Skin epidermis (tissue), 12 donors: ENCODE results near the gene PRKD2.

Source experiments
- H3K27ac ChIP-seq, 21 experiments: fragments of 200-600 bp; sonication (generic) in 11 of 21; one replicate each; pipeline ENCODE4 v1.5.0; 2020; ENCODE audit warnings: mild to moderate bottlenecking in 3 of 21, inconsistent platforms in 2 of 21, moderate library complexity in 2 of 21
- H3K4me3 ChIP-seq, 7 experiments: fragments of 200-600 bp; sonication (generic) in 2 of 7; one replicate each; pipeline ENCODE4 v1.5.0; 2020; ENCODE audit warnings: inconsistent platforms in 2 of 7, mild to moderate bottlenecking in 2 of 7, moderate library complexity in 1 of 7

The PRKD2 gene

DNA sequence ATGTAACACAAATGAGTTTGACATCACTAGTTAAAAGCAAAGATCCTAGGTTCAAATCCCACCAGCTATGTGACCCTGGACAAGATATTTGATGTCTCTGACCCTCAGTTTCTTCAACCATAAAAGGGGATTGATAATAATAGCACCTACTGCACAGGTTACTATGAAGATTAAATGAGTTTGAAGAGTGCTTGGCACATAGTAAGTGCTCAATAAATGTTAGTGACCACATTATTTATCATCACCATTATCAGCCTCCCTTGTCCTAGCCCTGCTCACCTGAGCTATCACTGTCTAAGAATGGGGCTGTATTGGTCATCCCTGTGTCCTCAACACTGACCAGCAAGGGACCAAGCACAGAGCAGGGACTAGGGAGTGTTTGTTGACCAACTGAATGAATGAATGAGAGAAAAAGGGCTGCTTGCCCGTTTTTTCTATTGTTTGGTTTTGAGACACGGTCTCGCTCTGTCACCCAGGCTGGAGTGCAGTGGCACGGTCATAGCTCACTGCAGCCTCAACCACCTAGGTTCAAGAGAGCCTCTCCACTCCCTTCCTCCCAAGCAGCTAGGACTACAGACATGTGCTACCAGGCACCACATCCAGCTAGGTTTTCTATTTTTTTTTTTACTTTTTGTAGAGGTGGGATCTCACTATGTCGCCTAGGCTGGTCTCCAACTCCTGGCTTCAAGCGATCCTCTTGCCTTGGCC, 29.3 kb downstream of the PRKD2 start:
- no peak overlapping the region for H3K4me3 ChIP-seq

DNA sequence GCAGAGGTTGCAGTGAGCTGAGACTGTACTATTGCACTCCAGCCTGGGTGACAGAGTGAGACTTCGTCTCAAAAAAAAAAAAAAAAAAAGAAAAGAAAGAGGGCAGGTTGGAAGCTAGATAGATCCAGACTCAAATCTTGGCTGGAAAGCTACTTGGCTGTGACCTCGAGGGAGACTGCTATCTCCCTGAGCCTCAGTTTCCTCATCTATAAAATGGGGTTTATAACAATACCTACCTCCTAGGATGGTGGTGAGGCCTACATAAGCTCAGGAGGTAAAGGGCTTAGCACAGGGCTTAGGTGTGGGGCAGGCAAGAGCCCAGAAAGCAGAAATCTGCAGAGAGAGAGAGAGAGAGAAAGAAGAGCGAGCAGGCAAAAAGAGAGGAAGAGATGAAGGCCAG, 31.7 kb downstream of the PRKD2 start:
- Histone ChIP-seq H3K4me3 (no peak overlapping the region), H3K27ac (no peak overlapping the region)

More for the DNA sequence above, 29.3 kb downstream of the PRKD2 start:
- H3K27ac ChIP-seq = no peak overlapping the region

DNA sequence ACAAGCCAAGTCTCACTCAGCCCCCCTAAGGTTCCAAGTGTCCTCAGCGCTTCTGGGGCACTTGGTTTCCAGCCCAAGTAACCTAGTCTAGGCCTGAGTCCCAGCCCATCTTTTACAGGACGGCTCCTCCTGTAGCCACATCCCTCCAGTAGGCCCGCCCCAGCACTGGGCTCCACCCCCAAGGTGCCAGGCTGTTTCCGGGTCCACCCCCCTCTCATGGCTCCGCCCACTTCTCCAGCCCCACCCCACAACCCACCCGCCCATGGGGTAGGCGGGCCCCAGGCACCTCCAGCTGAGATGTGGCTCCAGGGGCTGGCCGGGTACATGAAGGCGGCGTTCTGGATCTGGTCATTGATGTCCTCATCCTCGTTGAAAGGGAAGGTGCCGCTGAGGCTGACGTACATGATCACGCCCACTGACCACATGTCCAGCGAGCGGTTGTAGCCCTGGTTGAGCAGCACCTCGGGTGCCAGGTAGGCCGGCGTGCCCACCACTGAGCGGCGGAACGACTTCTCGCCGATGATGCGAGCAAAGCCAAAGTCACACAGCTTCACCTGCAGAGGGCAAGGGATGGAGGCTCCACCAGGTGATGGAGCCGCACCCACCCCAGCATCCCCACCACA, 38.7 kb downstream of the PRKD2 start:
- H3K27ac ChIP-seq = no peak overlapping the region
- no peak overlapping the region for H3K4me3 ChIP-seq

GRCh38 chr19:46674416-46675178, 42.3 kb downstream of the PRKD2 start:
- Histone ChIP-seq H3K27ac (no peak overlapping the region), H3K4me3 (no peak overlapping the region)

DNA sequence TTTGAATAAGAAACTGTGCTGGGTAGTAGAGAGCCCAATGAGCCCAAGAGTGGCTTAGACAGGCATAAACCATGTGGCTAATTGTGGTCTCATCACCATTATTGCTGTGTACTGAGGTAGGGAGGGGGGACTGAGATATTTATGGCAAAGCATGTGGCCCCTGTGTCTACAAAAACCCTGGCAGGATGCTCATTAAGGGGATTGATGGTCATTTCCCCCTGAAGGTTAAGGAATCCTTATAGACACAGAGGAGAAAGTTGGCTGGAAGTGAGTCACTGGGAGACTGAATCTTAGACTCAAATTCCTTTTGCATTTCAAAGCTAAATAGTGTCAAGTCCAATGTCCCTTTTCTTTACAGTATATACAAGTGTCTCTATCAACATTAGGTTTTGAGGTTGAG, 46.1 kb downstream of the PRKD2 start:
- no peak overlapping the region for H3K4me3 ChIP-seq
- no peak overlapping the region for H3K27ac ChIP-seq

GRCh38 chr19:46668662-46669061, 48.3 kb downstream of the PRKD2 start:
- no peak overlapping the region for H3K27ac ChIP-seq
- no peak overlapping the region for H3K4me3 ChIP-seq

DNA sequence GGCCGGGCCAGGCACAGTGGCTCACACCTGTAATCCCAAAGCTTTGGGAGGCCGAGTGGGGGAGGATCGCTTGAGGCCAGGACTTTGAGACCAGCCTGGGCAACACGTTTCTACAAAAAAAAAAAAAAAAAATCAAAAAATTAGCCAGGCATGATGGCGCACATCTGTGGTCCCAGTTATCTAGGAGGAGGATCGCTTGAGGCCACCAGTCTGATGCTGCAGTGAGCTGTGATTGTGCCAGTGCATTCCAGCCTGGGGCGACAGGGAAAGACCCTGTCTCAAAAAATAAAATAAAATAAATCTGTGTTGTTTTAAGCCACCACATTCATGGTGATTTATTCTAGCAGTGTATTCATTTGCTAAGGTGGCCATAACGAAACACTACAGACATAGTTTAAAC, 51.8 kb downstream of the PRKD2 start:
- H3K27ac ChIP-seq = no peak overlapping the region
- H3K4me3 ChIP-seq = no peak overlapping the region

GRCh38 chr19:46661735-46662592, 55.0 kb downstream of the PRKD2 start:
- peak overlapping the region; percentile 5 to 56 (median 28) for H3K4me3 ChIP-seq
- peak overlapping the region in 12 of 21 experiments; percentile 9 to 79 (median 42) for H3K27ac ChIP-seq

DNA sequence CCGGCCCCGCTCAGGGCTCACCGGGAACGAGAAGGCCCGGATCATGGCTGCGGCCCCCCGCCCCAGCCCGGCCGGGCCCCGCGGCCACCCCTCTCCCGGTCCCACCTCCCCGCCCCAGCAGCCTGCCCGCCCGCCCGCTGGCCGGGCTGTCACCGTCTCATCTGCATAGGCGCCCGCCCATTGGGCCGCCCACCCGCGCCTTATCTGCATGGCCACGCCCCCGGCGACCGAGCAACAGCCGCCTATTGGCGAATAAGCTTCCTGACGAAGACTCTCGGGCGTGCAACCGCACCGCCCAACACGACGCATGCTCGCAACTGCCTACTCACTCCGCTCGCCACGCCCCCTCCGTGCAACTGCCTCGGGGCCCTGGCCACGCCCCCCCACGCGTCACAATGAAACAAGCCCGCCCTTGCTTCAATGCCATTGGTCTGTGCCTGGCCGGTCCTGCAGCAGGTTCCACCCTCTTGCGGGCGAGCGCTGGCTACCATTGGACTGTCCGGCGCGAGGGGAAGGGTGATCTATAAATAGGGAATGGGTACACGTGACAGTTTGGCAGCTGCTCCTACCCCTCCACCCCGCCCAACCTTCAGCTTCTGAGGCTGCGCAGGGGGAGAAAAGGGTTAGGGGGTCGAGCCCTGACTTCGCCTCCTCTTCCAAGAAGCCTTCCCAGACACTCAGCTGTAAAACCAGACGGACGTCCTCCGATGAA, 55.7 kb downstream of the PRKD2 start, which contains the start of gene DACT3:
DACT3 (minus strand) TSS at position 163 of the 712 bp plus-strand sequence; CDS start at position 45, 118 bp downstream.
- H3K4me3 ChIP-seq = peak within 1 kb of the TSS; percentile 43 to 57 (median 49)
- peak within 1 kb of the TSS in 17 of 21 experiments; percentile 0 to 83 (median 47) for H3K27ac ChIP-seq

GRCh38 chr19:46660551-46661019, 56.3 kb downstream of the PRKD2 start:
- H3K27ac ChIP-seq = peak overlapping the region in 15 of 21 experiments; percentile 0 to 83 (median 45)
- peak overlapping the region; percentile 43 to 57 (median 49) for H3K4me3 ChIP-seq

GRCh38 chr19:46660008-46660517, 56.9 kb downstream of the PRKD2 start:
- Histone ChIP-seq H3K27ac (peak overlapping the region in 9 of 21 experiments; percentile 0 to 79 (median 47)), H3K4me3 (peak overlapping the region; percentile 43 to 57 (median 49))

DNA sequence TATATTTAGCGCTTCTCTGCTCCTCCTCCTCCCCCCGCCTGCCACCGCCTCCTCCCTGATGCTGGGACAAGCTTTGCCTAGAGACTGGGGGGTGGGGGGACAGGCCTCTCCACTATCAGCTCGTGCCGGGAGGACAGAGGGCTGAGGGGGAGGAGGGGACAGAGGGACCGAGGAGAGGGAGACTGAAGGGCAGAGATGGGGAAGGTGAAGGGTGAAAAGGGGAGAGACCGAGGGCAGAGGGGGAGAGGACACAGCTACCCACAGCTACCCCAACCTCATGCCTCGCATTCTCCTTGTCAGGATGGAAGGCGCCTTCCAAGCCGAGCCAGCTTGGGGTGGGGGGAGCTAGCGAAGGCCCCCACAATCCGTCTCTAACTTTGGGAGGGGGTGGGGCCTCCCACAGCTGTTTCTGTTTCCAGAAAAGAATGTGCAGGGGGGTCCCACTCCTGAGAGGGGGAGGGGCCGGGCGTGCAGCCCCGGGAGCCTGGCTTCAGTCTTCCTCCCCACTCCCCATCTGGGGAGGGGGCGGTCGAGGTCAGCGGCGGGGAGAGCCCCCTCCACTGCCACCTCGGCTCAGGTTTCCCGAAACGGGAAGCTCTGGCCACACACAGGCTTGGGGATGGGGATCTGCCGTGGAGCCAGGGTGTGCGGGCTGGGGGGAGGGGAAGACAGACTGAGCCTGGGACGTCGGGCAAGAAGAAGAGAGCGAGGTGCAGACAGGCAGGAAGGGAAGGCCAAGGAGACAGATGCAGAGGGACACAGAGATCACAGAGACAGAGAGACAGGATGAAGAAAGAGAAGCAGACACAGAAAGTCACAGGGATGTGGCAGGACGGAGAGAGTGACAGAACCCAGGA, 57.5 kb downstream of the PRKD2 start:
- peak overlapping the region in 5 of 21 experiments; percentile 3 to 66 (median 23) for H3K27ac ChIP-seq
- H3K4me3 ChIP-seq = peak overlapping the region in 3 of 7 experiments; percentile 49 to 57 (median 52)

GRCh38 chr19:46656541-46656940, 60.4 kb downstream of the PRKD2 start:
- Histone ChIP-seq H3K27ac (no peak overlapping the region), H3K4me3 (no peak overlapping the region)

GRCh38 chr19:46654621-46655152, 62.2 kb downstream of the PRKD2 start:
- H3K27ac ChIP-seq = no peak overlapping the region

DNA sequence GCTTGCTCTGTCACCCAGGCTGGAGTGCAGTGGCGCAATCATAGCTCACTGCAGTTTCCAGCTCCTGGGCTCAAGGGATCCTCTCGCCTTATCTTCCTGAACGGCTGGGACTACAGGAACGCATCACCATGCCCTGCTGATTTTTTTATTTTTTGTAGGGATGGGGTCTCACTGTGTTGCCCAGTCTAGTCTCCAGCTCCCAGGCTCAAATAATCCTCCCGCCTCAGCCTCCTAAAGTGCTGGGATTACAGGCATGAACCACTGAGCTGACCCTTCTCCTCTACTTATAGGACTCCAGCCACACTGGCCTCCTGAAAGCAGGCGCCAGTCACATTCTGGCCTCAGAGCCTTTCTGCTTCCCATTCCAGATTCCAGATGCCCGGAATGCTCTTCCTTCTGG, 66.5 kb downstream of the PRKD2 start:
- Histone ChIP-seq H3K4me3 (no peak overlapping the region), H3K27ac (no peak overlapping the region)

More at GRCh38 chr19:46654621-46655152, 62.2 kb downstream of the PRKD2 start:
- no peak overlapping the region for H3K4me3 ChIP-seq

GRCh38 chr19:46648961-46649960, 67.7 kb downstream of the PRKD2 start:
- H3K27ac ChIP-seq = no peak overlapping the region
- no peak overlapping the region for H3K4me3 ChIP-seq
